K562 treated with DMSO at 1 percent for 24 hours (cell line): ENCODE measurements around the gene ACTRT3. TPM values are rescaled to one million over a fixed set of nuclear protein-coding genes. Genes with fewer than 3 reads are reported as not detected.

Experiments used
- total RNA-seq: library from RNA; unstranded; fragments of 300-600 nt; gene quantifications from 2 replicates; pipeline ENCODE4 v1.2.3, GENCODE V29; 2022; ENCODE audit warnings: low read depth; ENCODE audit not compliant: insufficient read depth

Gene ACTRT3
- not detected in 2 replicates for total RNA-seq

DNA sequence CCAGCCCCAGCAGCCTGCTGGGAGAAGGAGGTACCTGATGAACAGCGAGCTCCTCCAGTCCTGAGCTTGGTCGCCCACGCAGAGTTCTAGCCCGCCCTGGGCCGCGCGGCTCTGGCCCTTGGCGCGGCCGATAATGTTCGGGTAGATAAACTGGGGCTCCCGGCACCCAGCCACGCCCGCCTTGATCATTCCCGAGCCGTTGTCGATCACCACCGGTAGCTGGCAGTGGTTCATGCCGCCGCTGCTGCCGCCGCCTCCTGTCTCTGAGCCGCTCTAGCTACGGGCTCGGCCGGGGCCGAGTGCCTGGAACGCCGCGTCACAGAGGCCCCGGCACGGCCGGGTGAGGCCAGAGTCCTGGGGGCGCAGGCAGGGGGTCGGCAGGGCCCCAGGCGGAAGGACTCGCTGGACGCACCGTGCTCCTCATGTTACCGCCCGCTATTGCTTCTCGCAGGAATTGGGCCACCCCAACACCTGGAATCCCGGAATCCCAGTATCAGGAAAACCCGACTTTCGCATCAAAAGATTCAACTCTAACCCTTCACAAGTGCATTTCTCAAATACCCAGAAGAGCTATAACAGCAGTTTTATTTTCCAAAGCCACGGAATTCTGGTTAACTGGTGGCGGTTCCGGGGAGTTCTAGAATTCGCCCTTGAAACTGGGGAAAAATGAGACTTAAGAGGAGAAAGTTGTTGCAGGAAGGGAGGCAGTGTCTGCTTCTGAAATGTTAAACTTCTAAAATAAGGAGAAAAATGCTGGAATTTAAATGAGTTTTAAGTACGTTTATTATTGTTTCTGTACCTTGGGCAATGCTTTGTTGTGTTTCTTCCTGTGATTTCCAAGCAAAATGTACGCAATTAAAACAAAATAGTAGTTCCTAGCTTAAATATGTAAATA lies at the start of gene ACTRT3:
Gene ACTRT3, minus strand, starts transcription at position 275 of the 895 bp plus-strand sequence. Its CDS starts 41 bp downstream, at position 234.

DNA sequence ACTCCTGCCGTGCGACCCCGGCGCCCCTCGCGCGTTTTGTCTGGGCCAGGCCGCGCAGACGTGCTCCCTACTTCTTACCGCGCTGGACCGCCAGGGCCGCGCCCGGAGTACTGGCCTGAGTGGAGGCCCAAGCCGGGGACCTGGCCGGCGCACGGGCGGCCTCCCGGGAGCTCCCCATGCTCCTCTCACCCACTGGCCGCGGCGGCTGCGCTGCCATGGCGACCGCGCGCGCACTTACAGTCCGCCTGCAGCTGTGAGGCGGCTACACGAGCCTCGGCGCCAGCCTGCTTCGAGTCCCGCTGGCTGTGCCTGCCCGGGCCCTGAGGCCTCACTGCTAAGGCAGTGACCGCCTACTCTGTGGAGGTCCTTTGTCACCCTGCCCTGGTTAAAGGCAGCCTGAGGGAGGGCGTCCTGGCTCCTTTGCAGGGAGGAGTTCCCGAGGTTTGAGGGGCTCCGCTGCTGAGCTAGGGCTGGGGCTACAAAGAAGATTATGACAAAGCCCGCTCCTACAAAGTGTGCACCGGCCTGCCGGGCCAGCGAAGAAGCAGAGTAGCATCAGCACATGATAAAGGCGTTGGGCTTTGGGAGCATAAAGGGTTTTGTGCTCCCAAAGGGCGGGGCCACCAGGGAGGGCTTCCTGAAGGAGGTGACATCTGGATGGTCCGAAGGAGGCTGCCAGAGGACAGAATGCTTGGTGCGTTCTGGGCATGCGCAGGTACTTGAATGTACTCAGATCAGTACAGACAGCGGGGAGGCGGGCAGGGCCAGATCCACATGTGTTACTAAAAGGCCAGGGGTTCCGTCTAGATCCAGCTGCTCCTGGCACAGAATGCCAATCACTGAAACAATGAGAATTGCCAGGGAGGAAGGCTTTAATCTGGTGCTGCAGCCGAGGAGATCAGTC lies 43.2 kb upstream of the ACTRT3 start, which contains the start of the genes LRRC34 and LRRIQ4:
Gene LRRC34, minus strand, starts transcription at position 573 of the 904 bp plus-strand sequence. Its CDS starts 356 bp downstream, at position 217.
Gene LRRIQ4, plus strand, starts transcription at position 539 of the 904 bp plus-strand sequence. CDS start 9,052 bp downstream, outside the sequence.

GRCh38 chr3:169772897-169773816 lies 3.8 kb upstream of the ACTRT3 start, which contains the start of gene MYNN:
Gene MYNN, plus strand, starts transcription at chr3:169773396. Its CDS starts 900 bp downstream, at chr3:169774296.

GRCh38 chr3:169764882-169765612 lies 4.3 kb downstream of the ACTRT3 start, which contains the start of gene TERC:
Gene TERC, minus strand, starts transcription at chr3:169765060.

Other genes starting within 250 kb of the ACTRT3 start
- 3.8 and 5.9 TPM in 2 replicates for gene MECOM, start 105.8 kb downstream of the ACTRT3 start, total RNA-seq
- not detected in 2 replicates for gene TERC, start 4.5 kb downstream of the ACTRT3 start, total RNA-seq
- gene MYNN, start 3.8 kb upstream of the ACTRT3 start, total RNA-seq = 6.9 and 9.1 TPM in 2 replicates
- not detected in 2 replicates for gene LRRIQ4, start 43.3 kb upstream of the ACTRT3 start, total RNA-seq
- not detected in 2 replicates for gene LRRC34, start 43.3 kb upstream of the ACTRT3 start, total RNA-seq
- gene LRRC31, start 100.4 kb upstream of the ACTRT3 start, total RNA-seq = not detected in 2 replicates
- gene SAMD7, start 142.0 kb upstream of the ACTRT3 start, total RNA-seq = not detected in 2 replicates
- 31.5 and 37.1 TPM in 2 replicates for gene SEC62, start 197.2 kb upstream of the ACTRT3 start, total RNA-seq